IMR-90 (cell line): ENCODE data around the gene SPATS2L. TPM values are rescaled to one million over a fixed set of nuclear protein-coding genes. Genes with fewer than 3 reads are reported as not detected.

ENCODE experiments used
- ATAC-seq: fragments of 200-7000 bp; cut with Tn5 transposase; 2 replicates; pipeline ENCODE4 v1.9.1; 2020; ENCODE audit warnings: low read depth, mild to moderate bottlenecking, moderate library complexity
- BruUV-seq: library from RNA; stranded (reverse); fragments of 400-500 nt; replicated peaks from 2 replicates; lab custom pipeline; 2021; lab: Mats Ljungman, UMichigan
- CTCF ChIA-PET: fragments of 300-600 bp; formaldehyde crosslinking; extraction: SDS; loops from one replicate; lab custom pipeline; 2021; ENCODE audit warnings: antibody characterized with exemption; lab: Yijun Ruan, JAX
- POLR2A ChIA-PET: fragments of 300-600 bp; sonication (Branson Sonifier 250); formaldehyde crosslinking; loops from one replicate; lab custom pipeline; 2022; ENCODE audit warnings: antibody characterized with exemption; ENCODE audit not compliant: unreplicated experiment; lab: Charles Lee
- DNase-seq: peaks from one replicate; pipeline ENCODE4 v3.0.0; 2013
- H2AFZ ChIP-seq: replicated peaks from 2 replicates; pipeline ENCODE3; 2013; ENCODE audit warnings: low read length, mild to moderate bottlenecking; ENCODE audit not compliant: poor library complexity
- H2AK5ac ChIP-seq: 2 replicates; pipeline ENCODE4 v1.6.1; 2013; ENCODE audit warnings: low read depth, low read length, inconsistent platforms
- H2AK9ac ChIP-seq: replicated peaks from 2 replicates; pipeline ENCODE3; 2013; ENCODE audit warnings: mild to moderate bottlenecking, low read depth, low read length, moderate library complexity; ENCODE audit not compliant: poor library complexity
- H2BK120ac ChIP-seq: 2 replicates; pipeline ENCODE4 v1.6.1; 2013; ENCODE audit warnings: low read depth, low read length, inconsistent platforms
- H2BK15ac ChIP-seq: 3 replicates; pipeline ENCODE4 v1.6.1; 2013; ENCODE audit warnings: low read depth, low read length, inconsistent platforms
- H2BK20ac ChIP-seq: 2 replicates; pipeline ENCODE4 v1.6.1; 2013; ENCODE audit warnings: low read depth, mild to moderate bottlenecking, inconsistent platforms, low read length, moderate library complexity
- H2BK5ac ChIP-seq: 2 replicates; pipeline ENCODE4 v1.6.1; 2013; ENCODE audit warnings: mild to moderate bottlenecking, low read depth, low read length, inconsistent platforms; ENCODE audit not compliant: poor library complexity, severe bottlenecking
- H3K14ac ChIP-seq: replicated peaks from 2 replicates; pipeline ENCODE4 v1.6.1; 2013; ENCODE audit warnings: low read depth, low read length, inconsistent platforms
- H3K18ac ChIP-seq: 2 replicates; pipeline ENCODE4 v1.6.1; 2013; ENCODE audit warnings: low read depth, low read length, control low read depth
- H3K23ac ChIP-seq: 2 replicates; pipeline ENCODE4 v1.6.1; 2013; ENCODE audit warnings: low read depth, low read length, inconsistent platforms
- H3K27ac ChIP-seq: 2 replicates; pipeline ENCODE4 v1.5.1; 2013; ENCODE audit warnings: mild to moderate bottlenecking, control low read depth, low read length; ENCODE audit not compliant: insufficient read depth
- H3K27me3 ChIP-seq: 2 replicates; pipeline ENCODE4 v1.6.1; 2013; ENCODE audit warnings: low read length; ENCODE audit not compliant: control insufficient read depth, insufficient read depth
- H3K36me3 ChIP-seq: 2 replicates; pipeline ENCODE4 v1.6.1; 2013; ENCODE audit warnings: low read length, mixed read lengths; ENCODE audit not compliant: control insufficient read depth, insufficient read depth
- H3K4ac ChIP-seq: 2 replicates; pipeline ENCODE4 v1.6.1; 2013; ENCODE audit warnings: low read depth, low read length, inconsistent platforms
- H3K4me1 ChIP-seq: 2 replicates; pipeline ENCODE4 v1.6.1; 2013; ENCODE audit warnings: low read length, mixed read lengths; ENCODE audit not compliant: control insufficient read depth, insufficient read depth
- H3K4me2 ChIP-seq: 2 replicates; pipeline ENCODE4 v1.6.1; 2013; ENCODE audit warnings: low read depth, mild to moderate bottlenecking, control low read depth, low read length, moderate library complexity
- H3K4me3 ChIP-seq: 2 replicates; pipeline ENCODE4 v1.5.1; 2013; ENCODE audit warnings: low read depth, mild to moderate bottlenecking, control low read depth, low read length, moderate library complexity; ENCODE audit not compliant: insufficient read depth
- H3K56ac ChIP-seq: 2 replicates; pipeline ENCODE4 v1.6.1; 2013; ENCODE audit warnings: low read length, inconsistent platforms; ENCODE audit not compliant: insufficient read depth; ENCODE audit errors: extremely low read depth
- H3K79me1 ChIP-seq, 2 experiments: 2 replicates each; pipeline ENCODE4 v1.6.1; 2013; ENCODE audit warnings: low read length in 2 of 2, inconsistent platforms in 1 of 2, low read depth in 1 of 2
- H3K9ac ChIP-seq: 2 replicates; pipeline ENCODE4 v1.6.1; 2013; ENCODE audit warnings: low read depth, low read length, control low read depth
- H3K9me1 ChIP-seq: 2 replicates; pipeline ENCODE4 v1.6.1; 2013; ENCODE audit warnings: low read length, inconsistent platforms; ENCODE audit not compliant: insufficient read depth
- H3K9me3 ChIP-seq: 2 replicates; pipeline ENCODE4 v1.6.1; 2013; ENCODE audit warnings: low read length; ENCODE audit not compliant: control insufficient read depth, insufficient read depth
- H4K20me1 ChIP-seq: 2 replicates; pipeline ENCODE4 v1.6.1; 2013; ENCODE audit warnings: low read length, inconsistent platforms; ENCODE audit not compliant: insufficient read depth
- H4K5ac ChIP-seq: 2 replicates; pipeline ENCODE4 v1.6.1; 2013; ENCODE audit warnings: mild to moderate bottlenecking, low read depth, low read length, control low read depth
- H4K8ac ChIP-seq, 2 experiments: 2 replicates each; pipeline ENCODE4 v1.6.1; 2013; ENCODE audit warnings: low read depth in 2 of 2, low read length in 2 of 2, control low read depth in 1 of 2, inconsistent platforms in 1 of 2
- H4K91ac ChIP-seq: 2 replicates; pipeline ENCODE4 v1.6.1; 2013; ENCODE audit warnings: low read depth, low read length, inconsistent platforms; ENCODE audit not compliant: insufficient read depth
- CHD1 ChIP-seq: IDR thresholded peaks from 2 replicates; pipeline ENCODE4 v1.6.1; 2012; ENCODE audit warnings: low read depth, low read length, improper control_type of control experiment
- MAZ ChIP-seq: IDR thresholded peaks from 2 replicates; pipeline ENCODE4 v1.6.1; 2012; ENCODE audit warnings: low read depth, mild to moderate bottlenecking, low read length, improper control_type of control experiment, moderate library complexity, borderline replicate concordance
- MXI1 ChIP-seq: IDR thresholded peaks from 2 replicates; pipeline ENCODE4 v1.6.1; 2012; ENCODE audit warnings: low read depth, mild to moderate bottlenecking, low read length, moderate library complexity, borderline replicate concordance
- WGBS, 2 experiments: methylation state at CpG; one replicate each; pipeline versions ENCODE4 v1.1.5 to v1.1.7; 2013; ENCODE audit warnings: missing lambda C conversion rate in 2 of 2; ENCODE audit not compliant: insufficient read length in 1 of 2; ENCODE audit errors: extremely low coverage in 2 of 2; 5-methylcytosine and 5-hydroxymethylcytosine counted together
- dilution Hi-C: fragments of 300-500 bp; cut with HindIII; formaldehyde crosslinking; loops from one replicate; pipeline ENCODE4 v1.14.3; 2018; ENCODE audit warnings: low sequenced_read_pairs; ENCODE audit not compliant: unreplicated experiment
- in situ Hi-C: fragments of 300-500 bp; cut with MboI; formaldehyde crosslinking; loops from 3 replicates; pipeline ENCODE4 v1.14.3; 2019; ENCODE audit warnings: low sequenced_read_pairs, inconsistent platforms, mixed read lengths
- intact Hi-C: fragments of 100-400 bp; cut with micrococcal nuclease; formaldehyde crosslinking; loops from 2 replicates; pipeline ENCODE4 v1.10.0; 2022
- polyA plus RNA-seq, 3 experiments: library from polyadenylated mRNA; depleted of rRNA; stranded (reverse); fragments of >200 nt; gene quantifications; 2 replicates each; pipeline ENCODE4 v1.2.3, GENCODE V29; 2012; ENCODE audit warnings: low replicate concordance in 1 of 3
- total RNA-seq: library from RNA; depleted of rRNA; stranded (reverse); fragments of >200 nt; gene quantifications from 2 replicates; pipeline ENCODE4 v1.2.3, GENCODE V29; 2012

The SPATS2L gene
- total and polyA plus RNA-seq, 2 of the 4 experiments (the other 2 are of a cell fraction): 118 to 155 TPM

- H2AFZ ChIP-seq: no peak overlapping the region
- H2BK20ac ChIP-seq: no peak overlapping the region
- WGBS, 2 experiments: no CpG with 5 or more reads among the region's 3 CpGs
- no peak overlapping the region for H2BK5ac ChIP-seq
- peaks cover 0 to 14% of the 10 kb centered on the region in 2 experiments; a peak in 2 of 4 replicates for H3K79me1 ChIP-seq
- no TSS peak for BruUV-seq
- H3K14ac ChIP-seq: no peak overlapping the region
- no peak overlapping the region for H3K27ac ChIP-seq
- no peak overlapping the region for H3K9ac ChIP-seq
- H3K23ac ChIP-seq: no peak overlapping the region
- no peaks in the 10 kb centered on the region for H3K9me3 ChIP-seq
- H4K91ac ChIP-seq: no peak overlapping the region
- H2BK120ac ChIP-seq: no peak overlapping the region
- H3K56ac ChIP-seq: no peak overlapping the region
- H4K20me1 ChIP-seq: no peaks in the 10 kb centered on the region
- H4K8ac ChIP-seq: no peak overlapping the region
- DNase-seq (no peak), ATAC-seq (no peak)
- intact Hi-C loops (no loop called here), dilution Hi-C loops (no loop called here), in situ Hi-C loops (no loop called here)
- H3K4me1 ChIP-seq: peaks cover 15% of the 10 kb centered on the region
- peaks cover 15% of the 10 kb centered on the region; the same call in 1 of the 2 replicates for H3K9me1 ChIP-seq
- H2AK5ac ChIP-seq: no peak overlapping the region
- CTCF ChIA-PET: interaction anchor here (0.6 kb wide), 1 partner anchor 182 kb away, joined by 3 read pairs; no protein-coding TSS in a partner anchor
- POLR2A ChIA-PET: no interaction called here
- H2AK9ac ChIP-seq: no peak overlapping the region
- H3K4me2 ChIP-seq: no peak overlapping the region
- H3K4ac ChIP-seq: no peak overlapping the region
- H3K36me3 ChIP-seq: no peaks in the 10 kb centered on the region
- H3K27me3 ChIP-seq: no peaks in the 10 kb centered on the region; the same call in 1 of the 2 replicates
- no peak overlapping the region for H4K5ac ChIP-seq
- no peak overlapping the region for H3K18ac ChIP-seq
- H3K4me3 ChIP-seq: no peak overlapping the region
- TF ChIP-seq CHD1 (no peak), MAZ (no peak), MXI1 (no peak)
- H2BK15ac ChIP-seq: no peak overlapping the region
Measured at GRCh38 chr2:200298816-200299215, 7.7 kb upstream of the SPATS2L start.
